CD14-positive monocyte (primary cell): ENCODE data around the gene FBXL17. TPM values are rescaled to one million over a fixed set of nuclear protein-coding genes. Genes with fewer than 3 reads are reported as not detected.

ENCODE experiments used
- DNase-seq, 3 donors: peaks; one replicate each; pipeline ENCODE4 v3.0.0-alpha.2; 2011 to 2022
- H2AFZ ChIP-seq: 2 replicates; pipeline ENCODE4 v1.6.0; 2012; ENCODE audit warnings: mild to moderate bottlenecking, low read depth, low read length, inconsistent platforms; ENCODE audit not compliant: insufficient read depth, poor library complexity, severe bottlenecking
- H3K27ac ChIP-seq, 2 donors: 1 replicate in 1 of 2; 2 replicates in 1 of 2; pipeline ENCODE4 v1.5.1; 2012 to 2013; ENCODE audit warnings: low read length in 2 of 2, control low read depth in 1 of 2, inconsistent platforms in 1 of 2, low read depth in 1 of 2, mild to moderate bottlenecking in 1 of 2
- H3K27me3 ChIP-seq, 2 donors: one replicate each; pipeline versions ENCODE4 v1.6.0 to v1.6.1; 2011 to 2013; ENCODE audit warnings: low read length in 2 of 2; ENCODE audit not compliant: control insufficient read depth in 2 of 2, insufficient read depth in 2 of 2
- H3K36me3 ChIP-seq, 2 donors: replicated peaks in 1 of 2; 1 replicate in 1 of 2; 2 replicates in 1 of 2; pipeline versions ENCODE4 v1.5.1 to v1.6.1; 2012 to 2013; ENCODE audit warnings: low read length in 2 of 2, control low read depth in 1 of 2, inconsistent platforms in 1 of 2, mild to moderate bottlenecking in 1 of 2; ENCODE audit not compliant: insufficient read depth in 2 of 2, control insufficient read depth in 1 of 2
- H3K4me1 ChIP-seq, 2 donors: 1 replicate in 1 of 2; 2 replicates in 1 of 2; pipeline versions ENCODE4 v1.5.1 to v1.6.1; 2012 to 2013; ENCODE audit warnings: low read length in 2 of 2, control low read depth in 1 of 2, inconsistent platforms in 1 of 2, mild to moderate bottlenecking in 1 of 2, moderate library complexity in 1 of 2; ENCODE audit not compliant: insufficient read depth in 2 of 2, control insufficient read depth in 1 of 2
- H3K4me2 ChIP-seq: replicated peaks from 2 replicates; pipeline ENCODE3; 2012; ENCODE audit warnings: low read length, moderate library complexity, mild to moderate bottlenecking; ENCODE audit not compliant: poor library complexity, severe bottlenecking; ENCODE audit errors: extremely low read depth
- H3K4me3 ChIP-seq, 3 experiments: fragments of 200-600 bp in 1 of 3; sonication (generic) in 1 of 3; replicated peaks in 1 of 3; 1 replicate in 2 of 3; 2 replicates in 1 of 3; pipeline ENCODE4 v1.5.1; 2011 to 2013; ENCODE audit warnings: low read length in 3 of 3, mild to moderate bottlenecking in 3 of 3, control low read depth in 2 of 3, low read depth in 2 of 3, inconsistent platforms in 1 of 3, moderate library complexity in 1 of 3
- H3K79me2 ChIP-seq: 2 replicates; pipeline ENCODE4 v1.6.0; 2012; ENCODE audit warnings: mild to moderate bottlenecking, control low read depth, inconsistent platforms, low read length, moderate library complexity; ENCODE audit not compliant: insufficient read depth
- H3K9ac ChIP-seq: 2 replicates; pipeline ENCODE4 v1.6.0; 2017; ENCODE audit warnings: low read length, mild to moderate bottlenecking; ENCODE audit not compliant: insufficient read depth, poor library complexity, severe bottlenecking
- H3K9me3 ChIP-seq, 2 donors: replicated peaks in 1 of 2; 1 replicate in 1 of 2; 2 replicates in 1 of 2; pipeline versions ENCODE4 v1.5.1 to v1.6.1; 2012 to 2013; ENCODE audit warnings: low read length in 2 of 2, control low read depth in 1 of 2; ENCODE audit not compliant: control insufficient read depth in 1 of 2, insufficient read depth in 1 of 2
- H4K20me1 ChIP-seq: 2 replicates; pipeline ENCODE4 v1.6.0; 2012; ENCODE audit warnings: mild to moderate bottlenecking, low read length, control low read depth, moderate library complexity; ENCODE audit not compliant: insufficient read depth
- H3K27ac Mint-ChIP-seq, 7 donors: one replicate each; pipeline ENCODE4 v1.8.0; 2020; ENCODE audit warnings: mild to moderate bottlenecking in 7 of 7, mixed read lengths in 7 of 7, moderate library complexity in 6 of 7, inconsistent platforms in 2 of 7
- H3K27me3 Mint-ChIP-seq, 3 donors: one replicate each; pipeline ENCODE4 v1.8.0; 2021 to 2022; ENCODE audit warnings: low read depth in 3 of 3, mild to moderate bottlenecking in 3 of 3, mixed read lengths in 3 of 3, moderate library complexity in 3 of 3, inconsistent platforms in 1 of 3
- H3K36me3 Mint-ChIP-seq, 2 donors: one replicate each; pipeline ENCODE4 v1.8.0; 2020; ENCODE audit warnings: mixed read lengths in 2 of 2, inconsistent platforms in 1 of 2, mild to moderate bottlenecking in 1 of 2
- H3K4me1 Mint-ChIP-seq: one replicate; pipeline ENCODE4 v1.8.0; 2020; ENCODE audit warnings: mild to moderate bottlenecking, mixed read lengths
- H3K4me3 Mint-ChIP-seq, 2 donors: one replicate each; pipeline ENCODE4 v1.8.0; 2020; ENCODE audit warnings: mild to moderate bottlenecking in 2 of 2, mixed read lengths in 2 of 2, moderate library complexity in 1 of 2
- H3K9me3 Mint-ChIP-seq, 7 donors: one replicate each; pipeline ENCODE4 v1.8.0; 2020 to 2022; ENCODE audit warnings: mixed read lengths in 7 of 7, mild to moderate bottlenecking in 6 of 7, moderate library complexity in 6 of 7, inconsistent platforms in 2 of 7
- CTCF ChIP-seq: fragments of 200-600 bp; IDR thresholded peaks from one replicate; pipeline ENCODE4 v1.8.0; 2022; ENCODE audit warnings: antibody characterized with exemption, mild to moderate bottlenecking
- WGBS: methylation state at CpG from one replicate; pipeline ENCODE4 v1.1.5; 2013; ENCODE audit warnings: missing lambda C conversion rate; ENCODE audit not compliant: insufficient coverage; 5-methylcytosine and 5-hydroxymethylcytosine counted together
- intact Hi-C, 2 donors: fragments of 100-400 bp; cut with micrococcal nuclease; formaldehyde crosslinking; loops; one replicate each; pipeline versions ENCODE4 v1.15.0 to v1.15.1; 2023
- polyA plus RNA-seq, 3 donors: library from polyadenylated mRNA; depleted of rRNA in 1 of 3; unstranded in 2 of 3; stranded (reverse) in 1 of 3; fragments of 300-500 nt in 2 of 3; fragments of >200 nt in 1 of 3; fragmentation: Illumina TruSeq in 2 of 3; gene quantifications; 1 replicate in 2 of 3; 2 replicates in 1 of 3; pipeline ENCODE4 v1.2.3, GENCODE V29; 2012 to 2021

The FBXL17 gene
- polyA plus RNA-seq, 3 donors = 1.5 to 6.6 (median 2.0) TPM

GRCh38 chr5:108016101-108016500, 365.8 kb downstream of the FBXL17 start:
- no peaks in the 10 kb centered on the region for H3K4me1 ChIP-seq
- H3K9me3 Mint-ChIP-seq = peaks cover 0 to 3% (median 0%) of the 10 kb centered on the region in 7 donors

DNA sequence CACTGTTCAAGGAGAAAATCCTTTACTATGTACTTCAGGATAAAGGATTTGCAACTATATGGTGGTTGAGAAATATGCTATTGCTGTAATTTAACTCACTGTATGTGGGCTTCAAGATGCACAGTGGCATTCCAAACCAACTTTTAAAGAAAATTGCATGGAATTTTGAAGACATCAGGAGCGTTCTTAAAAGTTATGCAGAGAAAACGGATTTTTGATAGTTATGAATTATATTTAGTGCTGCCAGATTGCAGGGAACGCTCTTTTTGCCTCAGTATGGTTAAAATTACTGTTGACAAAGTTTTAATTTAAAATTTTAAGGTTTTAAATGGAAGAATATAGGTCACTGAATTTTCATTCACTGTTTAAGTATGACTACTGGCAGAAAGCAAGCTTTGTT, 375.1 kb downstream of the FBXL17 start:
- H2AFZ ChIP-seq = no peak overlapping the region
- H3K36me3 Mint-ChIP-seq = no peaks in the 10 kb centered on the region
- no peak overlapping the region for H3K27ac ChIP-seq
- no peak overlapping the region for H3K9ac ChIP-seq
- no peak for DNase-seq
- intact Hi-C loops = no loop called here
- H3K9me3 Mint-ChIP-seq = no peaks in the 10 kb centered on the region
- H4K20me1 ChIP-seq = no peaks in the 10 kb centered on the region
- no peaks in the 10 kb centered on the region for H3K27me3 ChIP-seq
- H3K36me3 ChIP-seq = no peaks in the 10 kb centered on the region
- H3K27ac Mint-ChIP-seq = no peak overlapping the region
- no peak overlapping the region for H3K4me2 ChIP-seq
- H3K4me1 ChIP-seq = no peaks in the 10 kb centered on the region
- WGBS = 90% methylated on average over 3 of the region's 3 CpGs
- peaks cover 11% of the 10 kb centered on the region for H3K4me1 Mint-ChIP-seq
- no peaks in the 10 kb centered on the region for H3K9me3 ChIP-seq
- no peaks in the 10 kb centered on the region for H3K79me2 ChIP-seq
- no peak for TF ChIP-seq CTCF
- no peak overlapping the region for H3K4me3 Mint-ChIP-seq
- H3K27me3 Mint-ChIP-seq = peaks cover 0 to 2% (median 0%) of the 10 kb centered on the region in 3 donors
- H3K4me3 ChIP-seq = no peak overlapping the region

More at GRCh38 chr5:108016101-108016500, 365.8 kb downstream of the FBXL17 start:
- Mint-ChIP-seq H3K27me3 (peaks cover 0 to 3% (median 0%) of the 10 kb centered on the region in 3 donors), H3K4me3 (no peak overlapping the region), H3K4me1 (no peaks in the 10 kb centered on the region), H3K27ac (no peak overlapping the region), H3K36me3 (peaks cover 4 to 13% of the 10 kb centered on the region in 2 donors)
- WGBS = 100% methylated on average over 1 of the region's 2 CpGs
- Histone ChIP-seq H3K9ac (no peak overlapping the region), H3K36me3 (no peaks in the 10 kb centered on the region), H3K4me3 (no peak overlapping the region), H4K20me1 (no peaks in the 10 kb centered on the region), H3K27me3 (no peaks in the 10 kb centered on the region), H3K27ac (no peak overlapping the region), H3K4me2 (no peak overlapping the region), H2AFZ (no peak overlapping the region), H3K79me2 (no peaks in the 10 kb centered on the region), H3K9me3 (no peaks in the 10 kb centered on the region)
- intact Hi-C loops = no loop called here
- no peak for TF ChIP-seq CTCF
- no peak for DNase-seq
